NCI-H345 treated with DMSO at 0.1 percent for 48 hours (cell line): ENCODE results near the gene PM20D2.
A peak's percentile ranks its signal among the peaks of the same experiment; 100 is the strongest.

Experiments
- DNase-seq: peaks from one replicate; lab custom pipeline; 2025; ENCODE audit not compliant: unreplicated experiment; lab: John Stamatoyannopoulos, UW

PM20D2 gene

DNA sequence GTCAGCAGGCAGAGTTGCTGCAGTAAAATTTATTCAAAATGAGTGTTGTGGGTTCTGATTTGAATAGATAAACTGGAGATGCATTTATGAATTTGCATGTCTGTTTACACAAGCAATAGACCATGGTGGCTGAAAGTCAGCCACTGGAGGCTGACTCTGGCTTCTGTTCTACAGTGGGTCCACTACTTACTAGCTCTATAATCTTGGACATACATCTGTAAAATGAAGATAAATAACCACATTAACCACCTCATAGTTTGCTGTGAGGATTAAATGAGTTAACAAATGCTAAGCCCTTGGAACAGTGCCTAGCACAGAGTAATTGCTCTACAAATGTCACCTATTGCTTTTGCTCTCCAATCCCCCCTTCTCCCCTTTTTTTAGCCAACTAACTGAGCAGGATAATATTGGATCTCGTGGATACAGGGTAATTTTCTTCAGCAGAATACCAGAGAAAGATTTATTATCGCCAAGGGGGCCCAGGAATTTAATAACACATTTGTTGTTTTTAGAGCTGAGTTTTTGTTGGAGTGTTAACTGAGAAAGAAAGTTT, 1.4 kb upstream of the PM20D2 start:
- no peak for DNase-seq

DNA sequence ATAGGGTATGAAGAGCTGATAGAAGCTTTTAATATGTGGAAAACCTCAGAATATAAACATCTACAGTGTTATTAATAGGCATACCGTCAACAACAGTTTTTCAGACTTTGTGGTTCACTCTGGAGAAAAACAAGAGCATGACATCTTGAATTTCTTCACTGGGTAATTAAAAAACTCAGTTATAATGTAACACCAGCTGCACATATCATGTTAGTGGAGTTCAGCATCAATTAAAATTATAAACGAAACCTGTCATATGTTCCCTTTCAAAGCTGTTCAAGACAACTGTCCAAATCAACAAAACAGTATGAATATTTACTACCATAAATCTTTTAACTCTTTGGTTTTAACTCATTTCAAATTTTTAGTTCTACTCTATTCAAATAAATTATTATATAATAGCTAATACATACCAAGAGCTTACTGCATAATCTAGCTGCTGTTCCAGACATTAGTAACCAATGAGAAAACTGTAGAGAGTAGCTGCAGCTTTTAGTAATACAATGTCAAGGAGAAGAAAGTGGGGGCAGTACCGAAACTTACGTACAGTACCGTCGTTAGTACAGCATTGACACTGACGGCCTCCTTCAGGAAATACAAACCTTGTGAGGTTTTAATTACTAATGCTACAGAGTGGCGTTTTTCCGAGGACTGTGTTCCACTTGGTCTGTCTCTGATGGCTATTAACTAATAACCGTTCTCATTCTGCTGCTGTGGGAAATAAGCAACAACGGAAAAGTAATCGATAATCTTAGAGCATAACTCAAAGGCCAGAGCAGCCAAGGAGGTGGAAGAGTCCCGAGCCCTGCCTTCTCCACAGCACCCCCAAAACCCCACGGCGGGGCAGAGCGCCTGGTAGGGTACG, 532 bp upstream of the PM20D2 start:
- peak; percentile 69 for DNase-seq

DNA sequence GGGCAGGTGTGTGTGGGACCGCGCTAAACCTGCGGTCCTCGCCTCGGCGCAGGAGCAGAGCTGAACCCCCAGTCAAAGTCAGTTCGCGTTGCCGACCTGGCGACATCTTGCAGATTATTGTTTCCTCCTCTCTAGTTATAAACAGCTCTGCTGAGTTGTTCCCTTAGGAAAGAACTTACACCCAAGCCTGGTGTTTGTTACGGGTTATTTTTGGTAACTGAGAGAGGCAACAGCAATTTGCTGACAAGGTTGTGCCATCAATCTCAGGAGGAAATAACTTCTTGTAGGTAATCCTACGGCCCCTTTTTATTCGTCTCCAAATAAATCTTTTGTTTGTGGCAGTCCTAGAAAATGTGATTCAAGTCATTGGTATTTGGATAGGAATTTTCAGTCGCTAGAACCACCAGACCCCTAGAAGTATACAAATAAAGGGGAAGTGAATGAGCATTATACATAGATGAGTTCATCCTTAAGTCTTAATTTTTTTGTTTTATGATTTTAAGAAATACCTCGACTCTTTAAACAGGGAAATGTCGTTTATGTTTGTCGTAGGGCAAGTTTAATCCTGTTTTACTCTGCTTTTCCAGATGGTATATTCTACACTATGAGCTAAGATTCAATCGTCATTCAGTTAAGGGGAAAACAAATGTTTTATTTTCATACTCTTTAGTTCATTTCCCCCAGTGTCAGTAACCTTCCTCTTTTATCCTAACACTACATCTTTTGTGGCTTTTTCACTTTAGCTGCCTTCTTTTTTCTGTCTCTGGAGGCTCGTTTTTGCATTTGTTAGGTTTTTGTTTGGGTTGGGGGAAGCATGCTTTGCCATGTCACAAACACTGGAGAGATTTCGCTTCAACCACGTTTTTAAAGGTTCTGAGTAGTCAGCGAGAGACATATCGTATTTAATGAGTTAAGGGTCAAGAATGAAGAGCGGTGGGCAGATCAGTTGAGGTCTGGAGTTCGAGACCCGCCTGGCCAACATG, 1.2 kb downstream of the PM20D2 start:
- DNase-seq: peak; percentile 37

DNA sequence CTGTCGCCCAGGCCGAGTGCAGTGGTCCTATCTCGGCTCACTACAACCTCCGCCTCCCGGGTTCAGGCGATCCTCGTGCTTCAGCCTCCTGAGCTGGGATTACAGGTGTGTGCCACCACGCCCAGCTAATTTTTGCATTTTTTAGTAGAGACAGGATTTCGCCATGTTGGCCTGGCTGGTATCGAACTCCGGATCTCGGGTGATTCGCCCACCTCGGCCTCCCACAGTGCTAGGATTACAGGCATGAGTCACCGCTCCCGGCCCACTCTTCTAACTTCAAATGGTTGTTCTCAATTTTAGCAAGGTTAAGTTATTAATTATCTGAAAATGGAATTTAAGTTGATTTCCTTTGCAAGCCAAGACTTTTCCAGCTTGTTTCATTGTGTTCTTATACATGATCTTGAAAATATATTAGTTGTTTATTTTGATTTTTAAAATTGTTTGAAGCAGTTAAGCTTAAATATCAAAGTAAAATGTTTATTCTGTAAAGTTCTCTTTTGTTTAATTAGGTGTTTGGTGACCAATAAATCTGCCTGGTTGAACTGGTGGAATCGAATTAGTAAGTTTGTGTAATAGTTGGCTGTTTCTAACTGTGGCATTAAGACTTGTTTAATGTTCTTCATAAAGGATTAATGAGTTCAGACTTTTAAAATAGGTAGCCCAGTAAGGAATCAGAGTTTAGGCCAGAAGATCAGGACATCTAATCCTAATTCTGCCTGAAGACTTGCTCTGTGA, 2.3 kb downstream of the PM20D2 start:
- no peak for DNase-seq

DNA sequence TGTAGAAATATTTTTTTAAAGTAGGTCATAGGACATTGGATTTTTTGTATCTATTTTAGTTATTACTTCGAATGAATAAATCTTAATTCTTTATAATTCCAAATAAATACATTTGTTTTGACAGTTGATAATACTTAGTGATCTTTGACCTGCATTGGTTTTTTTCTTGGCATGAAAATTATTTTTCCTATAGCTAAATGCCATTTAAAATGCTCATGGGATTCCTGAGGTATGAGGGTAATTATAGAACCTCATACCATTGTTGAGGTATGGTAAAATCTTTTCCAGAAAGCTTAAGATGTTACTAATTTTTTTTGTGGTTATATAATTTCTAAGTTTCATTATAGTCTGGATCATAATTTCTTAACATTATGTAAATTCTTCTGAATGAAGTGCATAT, 8.3 kb downstream of the PM20D2 start:
- no peak for DNase-seq

DNA sequence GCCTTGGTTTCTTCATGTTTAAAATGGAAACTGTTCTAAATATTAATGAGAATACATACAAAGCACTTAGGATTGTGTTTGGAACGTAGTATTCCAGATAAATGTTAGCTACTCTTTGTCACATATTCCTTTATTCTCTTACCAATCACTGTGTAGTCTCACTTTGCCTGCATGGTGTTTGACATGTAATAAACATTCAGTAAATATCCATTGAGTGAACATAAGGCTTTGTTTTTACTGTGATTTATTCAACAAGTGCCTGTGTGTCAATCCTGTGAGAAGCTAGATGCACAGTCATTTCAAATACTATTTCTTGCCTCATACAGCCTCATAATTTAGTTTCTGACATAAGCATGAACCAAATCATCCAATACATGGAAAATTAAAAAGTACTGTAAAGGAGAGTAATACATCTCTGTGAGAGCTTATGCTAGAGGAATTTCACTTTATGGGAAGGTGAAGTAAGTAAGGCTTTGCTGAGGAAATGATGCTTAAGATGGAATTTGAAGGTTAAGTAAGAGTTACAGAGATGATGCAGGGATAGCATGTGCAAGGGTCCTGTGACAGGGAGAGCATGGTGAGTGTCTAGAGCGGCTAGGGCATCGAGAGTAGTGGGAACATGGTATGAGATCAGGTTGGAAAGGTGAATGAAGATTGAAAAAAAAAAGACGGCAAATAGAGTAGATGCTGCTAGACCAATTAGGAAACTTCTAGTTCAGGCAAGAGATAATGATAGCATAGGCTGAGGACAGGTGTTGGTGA, 14.7 kb downstream of the PM20D2 start:
- no peak for DNase-seq

DNA sequence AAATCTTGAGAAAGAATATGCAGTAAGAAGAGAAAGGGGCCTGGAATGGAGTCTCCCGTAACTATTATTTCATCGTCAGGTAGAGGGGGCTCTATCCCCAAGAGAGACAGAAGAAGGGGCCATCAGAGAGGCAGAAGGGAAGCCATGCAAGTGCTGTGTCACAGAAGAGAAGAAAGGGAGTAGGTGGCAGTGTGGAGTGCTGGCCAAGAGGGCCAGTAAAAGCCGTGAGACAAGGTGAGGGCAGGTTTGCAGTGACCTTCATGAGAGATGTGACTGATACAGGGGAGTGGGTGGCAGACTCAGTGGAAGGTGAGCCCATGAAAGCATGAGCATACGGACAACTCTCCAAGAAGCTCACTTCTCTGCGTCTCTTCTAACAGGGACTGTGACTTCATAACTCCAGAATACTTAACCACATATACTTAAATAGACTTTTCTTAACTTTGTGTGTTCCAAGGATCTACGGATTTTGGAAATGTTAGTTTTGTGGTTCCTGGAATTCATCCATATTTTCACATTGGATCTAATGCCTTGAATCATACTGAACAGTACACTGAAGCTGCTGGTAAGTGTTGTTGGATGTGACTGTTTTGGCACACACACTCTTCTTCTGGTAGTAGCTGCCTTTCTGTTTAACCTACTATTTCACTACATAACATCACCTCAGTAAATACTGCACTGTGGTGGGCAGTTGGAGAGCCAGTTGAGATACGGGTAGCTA, 15.6 kb downstream of the PM20D2 start:
- DNase-seq: no peak

DNA sequence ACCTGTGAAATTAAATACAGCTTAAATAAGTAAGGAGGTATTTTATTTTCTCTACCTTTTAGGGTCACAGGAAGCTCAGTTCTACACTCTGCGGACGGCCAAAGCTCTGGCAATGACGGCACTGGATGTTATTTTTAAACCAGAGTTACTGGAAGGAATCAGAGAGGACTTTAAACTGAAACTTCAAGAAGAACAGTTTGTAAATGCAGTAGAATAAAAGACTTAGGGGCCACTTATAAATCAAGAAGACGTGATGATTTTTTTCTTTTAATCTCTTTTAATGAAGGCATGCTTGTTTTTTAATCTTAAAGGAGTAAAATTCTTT, 16.2 kb downstream of the PM20D2 start:
- DNase-seq: no peak

DNA sequence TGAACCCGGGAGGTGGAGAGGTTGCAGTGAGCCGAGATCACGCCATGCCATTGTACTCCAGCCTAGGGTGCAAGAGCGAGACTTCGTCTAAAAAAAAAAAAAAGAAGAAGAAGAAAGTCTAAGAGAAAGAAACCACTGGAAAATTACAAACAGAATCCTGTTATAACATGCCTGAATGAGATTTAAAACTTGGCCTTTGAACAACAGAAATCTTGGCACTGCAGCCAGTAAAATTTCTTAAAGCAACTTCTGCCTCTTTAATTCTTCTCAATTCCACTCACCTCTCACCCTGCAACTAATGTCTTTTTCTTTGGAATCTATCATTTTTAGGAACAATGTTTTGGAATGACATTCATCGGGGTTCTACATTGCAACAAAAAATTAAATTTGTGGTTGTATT, 26.3 kb downstream of the PM20D2 start:
- DNase-seq: no peak

DNA sequence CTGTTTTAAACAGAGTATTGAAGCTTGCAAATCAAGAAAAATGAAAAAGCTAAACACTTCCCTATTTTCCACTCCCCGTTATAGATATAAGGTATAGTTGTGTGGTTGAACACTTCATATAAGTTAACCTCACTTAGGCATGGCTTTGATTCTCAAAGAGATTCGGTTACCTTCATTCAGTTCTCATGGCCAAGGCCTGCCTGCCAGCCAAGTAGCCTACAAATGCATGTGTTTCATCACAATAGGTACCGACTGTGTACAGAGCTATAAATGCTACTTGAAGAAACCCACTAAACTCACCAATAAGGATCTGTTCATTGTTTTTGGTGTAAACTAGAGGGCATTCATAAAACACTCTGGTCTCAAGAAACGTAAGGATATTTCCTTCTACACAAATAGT, 27.8 kb downstream of the PM20D2 start:
- DNase-seq: no peak

DNA sequence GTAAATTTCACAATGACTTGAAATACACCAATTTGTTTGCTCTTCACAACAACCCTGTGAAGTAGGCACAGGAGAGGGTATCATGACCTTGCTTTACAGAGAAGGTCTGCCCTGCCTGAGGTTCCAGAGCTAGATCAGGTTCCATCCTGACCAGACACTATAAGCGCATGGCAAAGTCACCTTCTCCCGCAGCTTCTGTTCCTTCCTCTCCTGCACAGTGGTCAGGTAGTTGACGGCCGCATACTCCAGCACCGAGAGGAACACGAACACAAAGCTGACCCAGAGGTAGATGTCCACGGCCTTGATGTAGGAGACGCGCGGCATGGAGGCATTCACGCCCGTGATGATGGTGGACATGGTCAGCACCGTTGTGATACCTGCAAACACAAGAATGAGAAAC, 34.3 kb downstream of the PM20D2 start:
- no peak for DNase-seq

DNA sequence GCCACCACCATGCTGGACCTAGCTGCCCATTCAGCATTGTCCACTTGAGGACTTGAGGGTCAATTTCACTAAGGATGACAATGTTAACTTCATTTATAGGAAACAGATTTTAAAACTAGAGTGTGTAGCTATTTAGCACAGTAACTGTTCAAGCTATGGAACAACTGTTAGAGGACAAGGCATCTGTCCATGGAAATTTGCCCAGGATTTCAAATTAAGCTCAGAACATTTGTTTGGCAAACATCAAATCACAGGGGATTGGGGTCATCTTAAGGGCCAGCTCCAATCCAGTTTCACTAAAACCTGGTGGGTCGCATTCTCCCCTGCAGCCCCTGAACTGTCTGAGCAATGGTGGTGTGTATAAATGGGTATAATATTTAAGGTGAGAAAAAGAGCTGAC, 35.1 kb downstream of the PM20D2 start:
- no peak for DNase-seq

DNA sequence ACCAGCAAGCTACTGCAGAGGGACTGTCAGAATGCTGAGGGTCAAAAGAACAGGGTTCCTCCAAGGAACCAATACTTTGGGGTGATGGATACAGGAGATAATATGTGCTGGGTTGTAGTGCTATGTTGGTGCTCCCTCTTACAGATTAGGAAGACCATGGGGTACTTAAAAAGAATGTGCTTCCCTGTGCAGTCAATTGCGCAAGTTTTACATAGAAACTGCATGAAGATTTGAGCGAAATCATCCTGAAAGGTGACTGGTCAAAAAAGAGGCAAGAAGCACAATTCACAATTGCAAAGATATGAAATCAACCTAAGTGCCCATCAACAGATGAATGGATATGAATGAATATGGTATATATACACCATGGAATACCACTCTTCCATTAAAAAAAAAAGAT, 37.4 kb downstream of the PM20D2 start:
- no peak for DNase-seq

DNA sequence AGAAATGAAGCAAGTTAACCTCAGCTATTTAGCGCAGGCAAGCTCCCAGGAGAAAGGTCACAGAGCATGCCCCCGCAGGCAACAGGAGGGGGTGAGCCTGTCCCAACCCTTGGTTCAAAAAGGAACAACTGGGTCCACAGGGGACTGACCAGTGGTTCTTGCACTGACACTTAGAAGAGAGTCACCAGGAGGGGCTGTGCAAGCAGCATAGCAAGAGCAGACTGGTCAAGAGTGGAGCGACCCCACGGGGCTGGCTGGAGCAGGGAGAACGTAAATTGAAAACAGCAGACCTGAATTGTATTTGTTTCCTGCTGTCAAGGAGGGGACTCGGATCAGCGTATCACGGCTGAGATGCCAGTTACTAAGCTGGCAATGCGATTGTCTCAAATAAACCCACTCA, 38.5 kb downstream of the PM20D2 start:
- no peak for DNase-seq

DNA sequence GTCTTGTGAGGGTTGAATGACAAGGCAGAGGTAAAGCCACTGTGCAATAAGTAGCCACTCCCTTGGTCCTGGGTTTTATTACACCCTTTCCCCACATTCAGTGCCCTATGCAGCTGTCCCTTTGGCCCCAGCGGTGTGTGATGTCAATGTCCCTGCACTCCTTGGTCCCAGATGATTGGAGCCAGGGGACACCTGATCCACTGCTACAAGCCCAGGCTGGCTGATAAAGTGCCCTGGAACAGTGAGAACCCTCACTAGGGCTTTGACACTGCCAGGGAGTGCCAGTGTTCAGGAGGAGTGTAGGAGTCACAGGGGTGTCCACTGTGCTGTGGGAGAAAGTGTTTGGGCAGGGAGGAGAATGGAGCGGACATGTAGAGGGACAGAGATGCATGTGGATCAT, 40.9 kb downstream of the PM20D2 start:
- no peak for DNase-seq

DNA sequence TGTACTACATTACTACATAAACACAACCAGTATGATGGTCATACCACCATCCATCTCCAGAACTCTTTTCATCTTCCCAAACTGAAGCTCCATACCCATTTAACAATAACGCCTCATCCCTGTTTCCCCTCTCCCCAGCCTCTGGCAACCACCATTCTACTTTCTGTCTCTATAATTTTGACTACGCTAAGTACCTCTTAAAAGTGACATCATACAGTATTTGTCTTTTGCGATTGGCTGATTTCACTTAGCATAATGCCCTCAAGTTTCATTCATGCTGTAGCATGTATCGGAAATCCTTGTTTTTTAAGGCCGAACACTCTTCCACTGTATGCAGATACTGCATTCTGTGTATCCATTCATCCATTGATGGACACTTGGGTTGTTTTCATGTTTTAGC, 41.6 kb downstream of the PM20D2 start:
- no peak for DNase-seq

DNA sequence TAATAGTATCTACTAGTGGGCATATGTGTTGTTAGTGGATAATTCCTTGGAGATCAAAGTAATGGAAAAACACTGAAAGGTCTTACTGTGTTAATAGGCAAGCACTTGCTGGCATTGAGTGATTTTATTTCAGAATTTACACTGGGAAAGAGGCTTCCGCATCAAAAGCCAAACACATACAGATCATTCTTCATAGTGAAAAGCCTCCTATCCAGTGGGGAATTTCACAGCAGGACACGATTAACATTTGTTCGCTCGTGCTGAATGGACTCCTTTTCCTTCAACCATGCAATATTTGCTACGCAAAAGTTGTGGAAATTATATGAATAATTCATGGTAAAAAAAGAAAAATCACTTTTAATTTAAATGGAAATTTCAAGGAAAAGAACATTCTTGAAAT, 44.9 kb downstream of the PM20D2 start:
- DNase-seq: no peak

DNA sequence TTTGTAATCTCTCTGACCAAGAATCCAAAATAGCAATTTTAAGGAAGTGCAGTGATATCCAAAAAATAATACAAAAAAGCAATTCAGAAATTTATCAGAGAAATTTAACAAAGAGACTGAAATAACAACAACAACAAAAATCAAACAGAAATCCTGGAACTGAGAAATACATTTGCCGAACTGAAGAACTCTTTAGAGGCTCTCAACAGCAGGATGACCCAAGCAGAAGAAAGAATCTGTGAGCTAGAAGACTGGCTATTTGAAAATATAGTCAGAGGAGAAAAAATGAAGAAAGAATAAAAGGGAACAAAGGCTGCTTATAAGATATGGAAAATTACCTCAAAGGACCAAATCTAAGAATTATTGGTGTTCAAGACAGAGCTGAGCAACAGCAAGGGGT, 48.7 kb downstream of the PM20D2 start:
- DNase-seq: no peak

DNA sequence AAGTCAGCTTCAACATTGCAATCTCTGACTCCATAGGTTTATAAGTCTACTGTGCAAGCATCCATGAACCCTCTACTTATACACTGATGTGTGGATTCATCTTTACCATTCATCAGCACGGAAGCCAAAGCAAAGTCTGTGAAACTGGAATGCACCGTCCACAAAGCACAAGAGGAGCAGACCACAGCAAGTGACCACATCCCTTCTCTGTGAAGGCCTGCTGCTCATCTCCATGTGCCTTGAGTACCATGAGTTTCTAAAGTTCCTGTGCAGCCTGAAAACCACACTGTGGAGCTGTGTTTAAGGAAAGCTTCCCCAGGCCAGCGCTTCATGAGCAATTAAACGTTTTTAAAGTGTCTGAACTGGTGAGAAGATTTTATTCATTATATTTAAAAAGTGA, 51.3 kb downstream of the PM20D2 start:
- no peak for DNase-seq

DNA sequence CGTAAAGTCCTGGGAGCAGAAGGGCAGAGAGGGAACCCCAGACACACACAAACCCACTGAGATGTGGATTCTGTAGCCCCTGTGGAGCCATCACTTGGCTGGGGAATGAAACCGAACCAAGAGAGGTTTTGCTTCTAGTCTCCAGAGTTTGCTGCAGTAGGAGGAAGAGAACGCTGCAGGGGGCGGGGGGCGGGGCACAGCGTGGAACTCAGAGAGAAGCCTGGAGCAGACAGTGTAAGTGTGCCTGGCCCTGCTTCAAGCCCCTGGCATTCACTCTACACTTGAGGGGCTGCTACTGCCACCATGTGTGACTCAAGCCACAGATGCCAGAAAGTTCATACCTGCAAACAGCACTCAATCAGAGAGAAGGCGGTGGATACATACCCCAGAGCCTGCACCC, 52.4 kb downstream of the PM20D2 start:
- no peak for DNase-seq
